ENCODE measurements around the gene WNT10A.
"Not testable (repeated sequence)": the region's sequence is repeated elsewhere in the genome, so short reads cannot be mapped to it uniquely, and the experiment has no call there.

WNT10A gene

DNA sequence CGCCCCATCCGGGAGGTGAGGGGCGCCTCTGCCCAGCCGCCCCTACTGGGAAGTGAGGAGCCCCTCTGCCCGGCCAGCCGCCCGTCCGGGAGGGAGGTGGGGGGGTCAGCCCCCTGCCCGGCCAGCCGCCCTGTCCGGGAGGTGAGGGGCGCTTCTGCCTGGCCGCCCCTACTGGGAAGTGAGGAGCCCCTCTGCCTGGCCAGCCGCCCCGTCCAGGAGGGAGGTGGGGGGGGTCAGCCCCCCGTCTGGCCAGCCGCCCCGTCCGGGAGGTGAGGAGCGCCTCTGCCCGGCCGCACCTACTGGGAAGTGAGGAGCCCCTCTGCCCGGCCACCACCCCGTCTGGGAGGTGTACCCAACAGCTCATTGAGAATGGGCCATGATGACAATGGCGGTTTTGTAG lies 51.1 kb downstream of the WNT10A start:
- DNase-seq (ENCODE audit: low spot score), result not testable (repeated sequence)
